WTC11 (cell line): ENCODE data around the gene BCL7B. TPM values are rescaled to one million over a fixed set of nuclear protein-coding genes. Genes with fewer than 3 reads are reported as not detected.

Source experiments
- ATAC-seq: fragments of 200-7000 bp; cut with Tn5 transposase; 2 replicates; pipeline ENCODE4 v1.10.0; 2021; ENCODE audit warnings: mild to moderate bottlenecking, moderate library complexity
- CTCF ChIA-PET: fragments of 300-600 bp; sonication (Branson Sonifier 250); formaldehyde crosslinking; loops from one replicate; lab custom pipeline; 2021; ENCODE audit warnings: antibody characterized with exemption; lab: Charles Lee
- POLR2A ChIA-PET: fragments of 350-600 bp; sonication (Branson Sonifier 250); formaldehyde crosslinking; loops from one replicate; lab custom pipeline; 2021; ENCODE audit warnings: antibody characterized with exemption; lab: Charles Lee
- DNase-seq: peaks from one replicate; pipeline ENCODE4 v3.0.0; 2021; ENCODE audit warnings: low spot score
- H3K27ac Mint-ChIP-seq: 2 replicates; pipeline ENCODE4 v1.8.0; 2021; ENCODE audit warnings: mixed read lengths
- H3K27me3 Mint-ChIP-seq: 2 replicates; pipeline ENCODE4 v1.8.0; 2021; ENCODE audit warnings: low read depth, mild to moderate bottlenecking, moderate library complexity, mixed read lengths
- H3K36me3 Mint-ChIP-seq: 2 replicates; pipeline ENCODE4 v1.8.0; 2021; ENCODE audit warnings: mixed read lengths
- H3K4me1 Mint-ChIP-seq: 2 replicates; pipeline ENCODE4 v1.8.0; 2022; ENCODE audit warnings: mixed read lengths
- H3K4me3 Mint-ChIP-seq: 2 replicates; pipeline ENCODE4 v1.8.0; 2021; ENCODE audit warnings: mild to moderate bottlenecking, moderate library complexity, mixed read lengths
- H3K9me3 Mint-ChIP-seq: 2 replicates; pipeline ENCODE4 v1.8.0; 2021; ENCODE audit warnings: mixed read lengths
- NR2C2 ChIP-seq: sonication (generic); formaldehyde crosslinking; IDR thresholded peaks from 2 replicates; pipeline ENCODE4 v1.8.0; 2022; ENCODE audit warnings: mild to moderate bottlenecking, missing genetic modification reagents
- OVOL2 ChIP-seq: fragments of 250-450 bp; sonication (Bioruptor Pico); IDR thresholded peaks from 2 replicates; pipeline ENCODE4 v1.9.0; 2021; ENCODE audit warnings: mild to moderate bottlenecking, borderline replicate concordance
- PRDM15 ChIP-seq: sonication (generic); formaldehyde crosslinking; IDR thresholded peaks from 2 replicates; pipeline ENCODE4 v1.8.0; 2022; ENCODE audit warnings: missing genetic modification reagents
- RORB ChIP-seq: fragments of 250-450 bp; sonication (Bioruptor Pico); IDR thresholded peaks from 2 replicates; pipeline ENCODE4 v1.9.0; 2021; ENCODE audit warnings: mild to moderate bottlenecking
- SOX15 ChIP-seq: fragments of 250-450 bp; sonication (Bioruptor Pico); IDR thresholded peaks from 2 replicates; pipeline ENCODE4 v1.9.0; 2021; ENCODE audit warnings: mild to moderate bottlenecking
- ZNF423 ChIP-seq: fragments of 250-450 bp; sonication (Bioruptor Pico); IDR thresholded peaks from 2 replicates; pipeline ENCODE4 v2.1.2; 2022; ENCODE audit warnings: mild to moderate bottlenecking, moderate library complexity
- ZNF512 ChIP-seq: sonication (generic); formaldehyde crosslinking; IDR thresholded peaks from 2 replicates; pipeline ENCODE4 v1.8.1; 2022; ENCODE audit warnings: missing genetic modification reagents, borderline replicate concordance
- ZNF532 ChIP-seq: fragments of 250-450 bp; sonication (Bioruptor Pico); IDR thresholded peaks from 2 replicates; pipeline ENCODE4 v1.9.0; 2021; ENCODE audit warnings: mild to moderate bottlenecking, borderline replicate concordance
- ZNF671 ChIP-seq: fragments of 250-450 bp; sonication (Bioruptor Pico); IDR thresholded peaks from 2 replicates; pipeline ENCODE4 v1.8.0; 2021; ENCODE audit warnings: mild to moderate bottlenecking
- total RNA-seq: library from RNA; stranded (reverse); gene quantifications from 3 replicates; pipeline ENCODE4 v1.2.3, GENCODE V29; 2021
- TF ChIP-seq, protein P1 (sequence below): sonication (generic); formaldehyde crosslinking; IDR thresholded peaks from 2 replicates; pipeline ENCODE4 v1.8.1; 2023; ENCODE audit warnings: mild to moderate bottlenecking, missing genetic modification reagents
- TF ChIP-seq, protein P2 (sequence below): sonication (generic); formaldehyde crosslinking; IDR thresholded peaks from 2 replicates; pipeline ENCODE4 v1.8.0; 2022; ENCODE audit warnings: mild to moderate bottlenecking, missing genetic modification reagents

BCL7B gene
- total RNA-seq, 1 experiment from 2014 or later: 28.5 TPM

- DNase-seq (no peak), ATAC-seq (no peak)
- no peaks in the 10 kb centered on the region for H3K36me3 Mint-ChIP-seq
- no peaks in the 10 kb centered on the region for H3K9me3 Mint-ChIP-seq
- POLR2A ChIA-PET: no interaction called here
- H3K27me3 Mint-ChIP-seq: peaks cover 18% of the 10 kb centered on the region
- TF ChIP-seq PRDM15 (CRISPR knock-in tag) (no peak), RORB (CRISPR knock-in tag) (no peak), ZNF671 (CRISPR knock-in tag) (no peak), ZNF532 (CRISPR knock-in tag) (no peak), ZNF512 (CRISPR knock-in tag) (no peak), OVOL2 (no peak), NR2C2 (no peak), SOX15 (no peak), ZNF423 (CRISPR knock-in tag) (no peak)
- TF ChIP-seq, protein P1, sequence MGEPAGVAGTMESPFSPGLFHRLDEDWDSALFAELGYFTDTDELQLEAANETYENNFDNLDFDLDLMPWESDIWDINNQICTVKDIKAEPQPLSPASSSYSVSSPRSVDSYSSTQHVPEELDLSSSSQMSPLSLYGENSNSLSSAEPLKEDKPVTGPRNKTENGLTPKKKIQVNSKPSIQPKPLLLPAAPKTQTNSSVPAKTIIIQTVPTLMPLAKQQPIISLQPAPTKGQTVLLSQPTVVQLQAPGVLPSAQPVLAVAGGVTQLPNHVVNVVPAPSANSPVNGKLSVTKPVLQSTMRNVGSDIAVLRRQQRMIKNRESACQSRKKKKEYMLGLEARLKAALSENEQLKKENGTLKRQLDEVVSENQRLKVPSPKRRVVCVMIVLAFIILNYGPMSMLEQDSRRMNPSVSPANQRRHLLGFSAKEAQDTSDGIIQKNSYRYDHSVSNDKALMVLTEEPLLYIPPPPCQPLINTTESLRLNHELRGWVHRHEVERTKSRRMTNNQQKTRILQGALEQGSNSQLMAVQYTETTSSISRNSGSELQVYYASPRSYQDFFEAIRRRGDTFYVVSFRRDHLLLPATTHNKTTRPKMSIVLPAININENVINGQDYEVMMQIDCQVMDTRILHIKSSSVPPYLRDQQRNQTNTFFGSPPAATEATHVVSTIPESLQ (CRISPR knock-in tag): no peak
- TF ChIP-seq, protein P2, sequence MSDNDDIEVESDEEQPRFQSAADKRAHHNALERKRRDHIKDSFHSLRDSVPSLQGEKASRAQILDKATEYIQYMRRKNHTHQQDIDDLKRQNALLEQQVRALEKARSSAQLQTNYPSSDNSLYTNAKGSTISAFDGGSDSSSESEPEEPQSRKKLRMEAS (CRISPR knock-in tag): no peak
- no peak overlapping the region for H3K4me3 Mint-ChIP-seq
- H3K4me1 Mint-ChIP-seq: 0 out of 2 replicates have a peak, but pooled peaks cover 2% of the 10 kb centered on the region
- CTCF ChIA-PET: interaction anchor here (1.5 to 5.1 kb wide), 3 partner anchors 8 to 127 kb away, joined by 3 to 30 read pairs (median 15); no protein-coding TSS in a partner anchor
- no peak overlapping the region for H3K27ac Mint-ChIP-seq
Measured at GRCh38 chr7:73597978-73598782, 40.7 kb upstream of the BCL7B start.
